Neural progenitor cell (in vitro differentiated cells): ENCODE data around the gene ANO10.

Experiments
- EZH2 ChIP-seq: fragments of 200-600 bp; sonication (generic); IDR thresholded peaks from 2 replicates; pipeline ENCODE4 v1.6.1; 2017; ENCODE audit warnings: antibody characterized with exemption, mild to moderate bottlenecking, moderate library complexity
- EZH2phosphoT487 ChIP-seq: fragments of 200-600 bp; sonication (generic); IDR thresholded peaks from 2 replicates; pipeline ENCODE4 v1.6.1; 2017; ENCODE audit warnings: antibody characterized with exemption
- TF ChIP-seq, protein P1 (sequence below): fragments of 200-600 bp; sonication (generic); IDR thresholded peaks from 2 replicates; pipeline ENCODE4 v1.5.1; 2017; ENCODE audit warnings: antibody characterized with exemption, mild to moderate bottlenecking

DNA sequence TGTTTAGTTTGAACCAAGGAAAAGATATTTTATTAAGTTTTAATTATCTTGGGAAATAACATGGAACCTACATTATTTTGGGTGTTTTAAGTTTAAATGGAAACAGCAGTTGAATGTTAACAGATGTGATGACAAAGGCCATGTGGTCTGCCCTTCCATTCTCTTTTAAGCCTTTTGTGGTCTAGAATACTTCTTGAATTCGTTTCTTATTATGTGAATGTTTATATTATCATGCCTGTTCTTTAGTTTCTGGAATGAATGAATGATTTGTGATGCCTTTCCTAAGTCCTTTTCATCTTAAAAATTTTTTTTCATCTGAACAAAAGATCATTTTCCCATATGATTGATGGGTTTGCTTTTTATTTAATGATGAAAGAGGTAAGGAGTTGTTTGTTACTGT is 290.8 kb downstream of the ANO10 start:
- TF ChIP-seq, protein P1, sequence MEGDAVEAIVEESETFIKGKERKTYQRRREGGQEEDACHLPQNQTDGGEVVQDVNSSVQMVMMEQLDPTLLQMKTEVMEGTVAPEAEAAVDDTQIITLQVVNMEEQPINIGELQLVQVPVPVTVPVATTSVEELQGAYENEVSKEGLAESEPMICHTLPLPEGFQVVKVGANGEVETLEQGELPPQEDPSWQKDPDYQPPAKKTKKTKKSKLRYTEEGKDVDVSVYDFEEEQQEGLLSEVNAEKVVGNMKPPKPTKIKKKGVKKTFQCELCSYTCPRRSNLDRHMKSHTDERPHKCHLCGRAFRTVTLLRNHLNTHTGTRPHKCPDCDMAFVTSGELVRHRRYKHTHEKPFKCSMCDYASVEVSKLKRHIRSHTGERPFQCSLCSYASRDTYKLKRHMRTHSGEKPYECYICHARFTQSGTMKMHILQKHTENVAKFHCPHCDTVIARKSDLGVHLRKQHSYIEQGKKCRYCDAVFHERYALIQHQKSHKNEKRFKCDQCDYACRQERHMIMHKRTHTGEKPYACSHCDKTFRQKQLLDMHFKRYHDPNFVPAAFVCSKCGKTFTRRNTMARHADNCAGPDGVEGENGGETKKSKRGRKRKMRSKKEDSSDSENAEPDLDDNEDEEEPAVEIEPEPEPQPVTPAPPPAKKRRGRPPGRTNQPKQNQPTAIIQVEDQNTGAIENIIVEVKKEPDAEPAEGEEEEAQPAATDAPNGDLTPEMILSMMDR: no peak
- no peak for TF ChIP-seq EZH2
- no peak for TF ChIP-seq EZH2phosphoT487
